Rectal smooth muscle tissue (tissue), 1 donor: Measurements from ENCODE around the gene VKORC1L1.
"Not testable (repeated sequence)": the region's sequence is repeated elsewhere in the genome, so short reads cannot be mapped to it uniquely, and the experiment has no call there.

Source experiments
- H3K27ac ChIP-seq: one replicate; pipeline ENCODE4 v1.7.0; 2013; ENCODE audit warnings: low read depth, low read length, inconsistent platforms
- H3K27me3 ChIP-seq: one replicate; pipeline ENCODE4 v1.7.0; 2013; ENCODE audit warnings: low read length; ENCODE audit not compliant: control insufficient read depth, insufficient read depth
- H3K36me3 ChIP-seq: one replicate; pipeline ENCODE4 v1.7.0; 2013; ENCODE audit warnings: low read length; ENCODE audit not compliant: control insufficient read depth, insufficient read depth
- H3K4me1 ChIP-seq: one replicate; pipeline ENCODE4 v1.7.0; 2013; ENCODE audit warnings: low read length; ENCODE audit not compliant: control insufficient read depth, insufficient read depth
- H3K4me3 ChIP-seq: one replicate; pipeline ENCODE4 v1.7.0; 2013; ENCODE audit warnings: low read length
- H3K9ac ChIP-seq: one replicate; pipeline ENCODE4 v1.7.0; 2013; ENCODE audit warnings: low read length

The VKORC1L1 gene

DNA sequence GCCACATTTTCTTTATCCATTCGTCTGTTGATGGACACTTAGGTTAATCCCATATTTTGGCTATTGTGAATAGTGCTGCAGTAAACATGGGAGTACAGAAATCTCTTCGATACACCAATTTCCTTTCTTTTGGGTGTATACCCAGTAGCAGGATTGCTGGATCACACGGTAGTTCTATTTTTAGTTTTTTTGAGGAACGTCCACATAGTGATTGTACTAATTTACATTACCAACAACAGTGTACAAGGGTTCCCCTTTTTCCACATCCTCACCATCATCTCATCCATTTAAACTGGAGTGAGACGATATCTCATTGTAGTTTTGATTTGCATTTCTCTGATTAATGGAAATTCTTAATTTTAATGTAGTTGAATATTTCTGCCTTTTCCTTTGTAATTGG lies 19.3 kb downstream of the VKORC1L1 start:
- Histone ChIP-seq H3K27me3 (no peaks in the 10 kb centered on the region), H3K4me1 (no peaks in the 10 kb centered on the region), H3K9ac (no peak overlapping the region), H3K27ac (no peak overlapping the region), H3K4me3 (no peak overlapping the region), H3K36me3 (no peaks in the 10 kb centered on the region)

DNA sequence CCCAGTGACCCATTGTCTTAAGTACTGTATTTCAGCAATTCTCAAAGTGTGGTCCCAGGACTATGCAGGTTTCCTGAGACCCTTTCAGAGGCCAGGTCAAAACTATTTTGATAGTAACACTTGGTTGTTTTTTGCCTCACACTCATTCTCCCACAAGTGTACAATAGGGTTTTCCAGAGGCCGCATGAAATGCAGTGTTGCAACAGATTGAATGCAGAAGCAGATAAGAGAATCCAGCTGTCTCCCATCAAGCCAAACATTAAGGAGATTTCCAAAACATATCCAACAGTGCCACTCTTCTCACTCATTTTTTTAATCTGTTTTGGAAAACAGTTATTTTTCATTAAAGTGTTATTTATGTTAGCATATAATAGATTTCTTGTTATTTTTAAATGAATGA lies 20.0 kb downstream of the VKORC1L1 start:
- Histone ChIP-seq H3K9ac (no peak overlapping the region), H3K27me3 (no peaks in the 10 kb centered on the region)

DNA sequence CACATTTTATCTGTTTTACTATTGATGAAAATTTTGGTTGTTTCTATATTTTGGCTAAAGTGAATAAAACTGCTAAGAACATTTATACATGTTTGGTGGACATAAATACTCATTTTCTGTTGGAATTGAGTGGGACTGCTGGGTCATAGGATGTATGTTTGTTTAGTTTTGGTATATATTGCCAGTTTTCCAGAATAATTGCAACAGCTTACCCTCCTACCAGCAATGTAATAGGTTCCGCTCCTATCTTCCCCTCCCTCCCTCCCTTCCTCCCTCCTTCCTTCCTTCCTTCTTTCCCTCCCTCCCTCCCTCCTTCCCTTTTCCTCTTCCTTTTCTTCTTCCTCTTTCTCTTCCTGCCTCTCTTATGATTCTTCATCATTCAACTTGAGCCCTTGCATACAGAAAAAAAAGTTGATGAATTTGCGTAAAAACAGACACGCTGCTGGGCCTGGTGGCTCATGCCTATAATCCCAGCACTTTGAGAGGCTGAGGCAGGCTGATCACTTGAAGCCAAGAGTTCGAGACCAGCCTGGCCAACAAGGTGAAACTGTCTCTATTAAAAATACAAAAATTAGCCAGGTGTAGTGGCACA lies 23.5 kb downstream of the VKORC1L1 start:
- Histone ChIP-seq H3K4me3 (no peak overlapping the region), H3K4me1 (no peaks in the 10 kb centered on the region), H3K27me3 (no peaks in the 10 kb centered on the region), H3K27ac (no peak overlapping the region), H3K9ac (no peak overlapping the region), H3K36me3 (no peaks in the 10 kb centered on the region)

More for the DNA sequence above, 20.0 kb downstream of the VKORC1L1 start:
- Histone ChIP-seq H3K27ac (no peak overlapping the region), H3K36me3 (no peaks in the 10 kb centered on the region), H3K4me1 (no peaks in the 10 kb centered on the region), H3K4me3 (no peak overlapping the region)

DNA sequence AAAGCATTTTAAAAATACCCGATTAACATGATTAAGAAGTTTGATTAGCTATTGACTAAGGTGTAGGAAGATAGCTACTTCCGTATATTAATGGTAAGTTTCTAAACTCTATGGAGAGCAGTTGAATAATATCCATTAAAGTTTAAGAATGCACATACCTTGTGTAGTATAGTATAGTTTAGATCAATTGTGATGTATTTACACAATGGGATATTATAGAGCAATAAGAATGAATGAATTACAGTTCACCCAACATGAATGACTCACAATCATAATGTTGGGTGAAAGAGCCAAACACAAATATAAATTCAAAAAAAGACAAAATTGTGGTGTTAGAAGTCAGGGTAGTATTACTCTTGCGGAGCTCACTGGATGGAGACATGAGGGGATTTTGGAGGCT lies 24.4 kb downstream of the VKORC1L1 start:
- H3K36me3 ChIP-seq, H3K4me3 ChIP-seq, H3K4me1 ChIP-seq, H3K27ac ChIP-seq, H3K27me3 ChIP-seq, H3K9ac ChIP-seq: not testable (repeated sequence)

DNA sequence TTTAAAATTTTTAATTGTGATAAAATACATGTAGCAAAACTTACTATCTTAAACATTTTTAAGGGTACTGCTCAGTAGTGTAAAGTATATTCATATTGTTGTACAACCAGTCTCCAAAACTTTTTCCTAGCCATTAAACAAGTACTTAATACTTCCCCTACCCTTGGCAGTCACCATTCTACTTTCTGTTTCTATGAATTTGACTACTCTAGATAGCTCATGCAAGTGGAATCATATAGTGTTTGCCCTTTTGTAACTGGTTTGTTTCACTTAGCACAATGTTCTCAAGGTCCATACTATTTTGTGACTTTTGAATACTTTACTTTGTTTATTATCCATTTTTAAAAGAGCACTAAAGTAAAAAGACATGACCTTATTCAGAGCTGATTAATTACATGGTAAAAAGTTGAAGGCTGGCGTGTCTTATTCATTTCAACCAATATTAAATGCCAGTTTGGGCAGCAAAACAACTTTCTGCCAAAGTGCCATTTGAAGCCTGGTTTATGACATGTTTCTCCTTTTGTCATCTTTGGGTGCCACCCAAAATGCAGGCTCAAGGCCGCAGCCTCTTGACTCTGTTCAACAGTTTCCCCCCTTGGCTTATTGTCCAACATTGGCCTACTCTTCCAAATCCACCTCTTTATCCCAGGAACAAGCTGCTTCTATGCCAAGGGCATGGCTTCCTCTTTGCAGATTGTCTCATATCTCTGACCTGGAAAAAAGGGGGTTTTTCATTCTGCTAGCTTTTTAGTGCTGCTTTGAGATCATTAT lies 26.0 kb downstream of the VKORC1L1 start:
- H3K27me3 ChIP-seq, H3K4me1 ChIP-seq, H3K9ac ChIP-seq, H3K36me3 ChIP-seq, H3K4me3 ChIP-seq, H3K27ac ChIP-seq: not testable (repeated sequence)

DNA sequence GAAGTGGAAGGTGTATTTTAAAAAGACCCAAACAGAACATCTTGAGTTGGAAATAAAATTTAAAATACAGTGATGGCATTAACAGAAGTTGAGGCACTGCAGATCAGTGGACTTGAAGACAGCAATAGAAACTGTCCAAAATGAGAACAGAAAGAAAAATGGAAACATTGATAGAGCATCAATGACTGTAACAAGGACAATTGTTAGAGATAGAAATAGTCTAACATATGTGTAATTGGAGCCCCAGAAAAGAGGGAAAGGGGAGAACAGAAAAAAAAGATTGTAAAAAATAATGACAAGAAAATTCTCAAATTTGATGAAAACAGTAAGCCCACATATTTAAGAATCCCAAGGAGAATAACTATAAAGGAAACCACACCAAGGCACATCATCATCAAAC lies 29.4 kb downstream of the VKORC1L1 start:
- H3K9ac ChIP-seq, result no peak overlapping the region
- H3K36me3 ChIP-seq, result no peaks in the 10 kb centered on the region
- H3K4me1 ChIP-seq, result no peaks in the 10 kb centered on the region
- H3K27ac ChIP-seq, result no peak overlapping the region
- no peaks in the 10 kb centered on the region for H3K27me3 ChIP-seq
- no peak overlapping the region for H3K4me3 ChIP-seq

DNA sequence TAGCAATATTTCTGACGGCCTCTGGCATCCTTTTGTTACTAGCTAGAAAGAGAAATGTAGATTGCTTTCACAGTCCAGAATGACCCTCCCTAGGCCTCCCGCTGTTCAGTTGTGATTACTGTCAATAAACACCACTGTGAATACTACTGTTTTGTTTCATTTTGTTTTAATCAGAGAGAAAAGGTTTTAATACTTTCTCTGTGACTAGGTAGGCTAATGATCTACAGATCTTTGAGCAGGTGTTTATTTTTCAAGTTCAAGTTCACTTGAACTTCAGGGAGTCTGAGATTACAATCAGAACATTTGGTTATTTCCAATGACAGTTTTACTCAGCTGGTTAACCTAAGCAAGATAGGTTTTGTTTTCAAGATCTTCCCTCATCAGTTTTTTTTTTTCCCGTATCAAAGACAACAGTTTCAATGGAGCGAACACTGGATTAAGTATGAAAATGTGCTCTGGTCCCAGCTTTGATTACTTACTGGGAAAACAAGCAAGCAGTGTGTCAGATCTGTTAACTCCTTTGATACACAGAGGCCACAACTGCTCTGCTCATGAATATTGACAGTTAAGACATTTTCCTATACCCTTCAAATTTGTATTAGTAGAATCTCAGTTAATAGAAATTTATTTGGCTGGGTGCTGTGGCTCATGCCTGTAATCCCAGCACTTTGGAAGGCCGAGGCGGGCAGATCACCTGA lies 34.8 kb downstream of the VKORC1L1 start:
- H3K4me1 ChIP-seq, result no peaks in the 10 kb centered on the region
- no peak overlapping the region for H3K9ac ChIP-seq
- no peaks in the 10 kb centered on the region for H3K27me3 ChIP-seq
- no peaks in the 10 kb centered on the region for H3K36me3 ChIP-seq
- no peak overlapping the region for H3K27ac ChIP-seq
- H3K4me3 ChIP-seq, result no peak overlapping the region

DNA sequence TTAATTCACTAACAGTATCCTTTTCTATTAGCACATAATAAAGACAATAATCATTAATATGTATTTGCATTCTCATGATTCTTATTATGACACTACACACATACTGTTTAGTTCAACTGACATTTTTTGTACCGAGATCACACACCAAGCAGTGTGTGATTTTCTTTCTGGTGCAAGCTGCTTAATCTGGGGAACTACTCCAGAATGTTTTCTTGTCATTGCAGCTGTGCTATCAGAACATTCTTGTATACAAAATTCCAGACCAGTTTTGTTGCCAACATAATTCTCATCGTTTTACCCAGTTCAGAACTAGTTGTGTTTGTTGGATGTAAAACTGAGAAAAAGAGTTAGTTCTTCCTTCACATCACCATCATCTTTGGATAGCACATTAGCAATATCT lies 37.4 kb downstream of the VKORC1L1 start:
- Histone ChIP-seq H3K4me1 (no peaks in the 10 kb centered on the region), H3K4me3 (no peak overlapping the region), H3K9ac (no peak overlapping the region), H3K36me3 (no peaks in the 10 kb centered on the region), H3K27me3 (no peaks in the 10 kb centered on the region), H3K27ac (no peak overlapping the region)

DNA sequence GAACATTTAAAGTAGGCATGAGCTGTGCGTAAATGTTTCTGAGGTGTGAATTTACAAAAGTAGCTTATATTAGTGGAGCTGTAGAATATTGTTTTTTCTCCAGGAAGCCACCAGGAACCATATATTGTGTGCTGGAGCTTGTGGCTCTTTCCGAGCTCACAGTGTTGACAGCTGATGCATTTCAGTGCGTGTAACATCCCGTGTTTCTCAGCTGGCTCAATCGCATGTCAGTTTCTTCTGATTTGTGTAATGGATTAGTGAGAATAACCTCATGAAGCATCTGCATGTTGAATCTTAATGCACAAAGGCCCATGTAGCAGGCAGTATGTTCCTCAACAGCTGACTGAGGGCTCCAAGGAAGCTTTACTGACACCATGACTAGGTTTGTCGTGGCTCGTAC lies 39.4 kb downstream of the VKORC1L1 start:
- H3K9ac ChIP-seq, result no peak overlapping the region
- no peaks in the 10 kb centered on the region for H3K4me1 ChIP-seq
- H3K36me3 ChIP-seq, result no peaks in the 10 kb centered on the region
- H3K27ac ChIP-seq, result no peak overlapping the region
- H3K4me3 ChIP-seq, result no peak overlapping the region
- no peaks in the 10 kb centered on the region for H3K27me3 ChIP-seq

DNA sequence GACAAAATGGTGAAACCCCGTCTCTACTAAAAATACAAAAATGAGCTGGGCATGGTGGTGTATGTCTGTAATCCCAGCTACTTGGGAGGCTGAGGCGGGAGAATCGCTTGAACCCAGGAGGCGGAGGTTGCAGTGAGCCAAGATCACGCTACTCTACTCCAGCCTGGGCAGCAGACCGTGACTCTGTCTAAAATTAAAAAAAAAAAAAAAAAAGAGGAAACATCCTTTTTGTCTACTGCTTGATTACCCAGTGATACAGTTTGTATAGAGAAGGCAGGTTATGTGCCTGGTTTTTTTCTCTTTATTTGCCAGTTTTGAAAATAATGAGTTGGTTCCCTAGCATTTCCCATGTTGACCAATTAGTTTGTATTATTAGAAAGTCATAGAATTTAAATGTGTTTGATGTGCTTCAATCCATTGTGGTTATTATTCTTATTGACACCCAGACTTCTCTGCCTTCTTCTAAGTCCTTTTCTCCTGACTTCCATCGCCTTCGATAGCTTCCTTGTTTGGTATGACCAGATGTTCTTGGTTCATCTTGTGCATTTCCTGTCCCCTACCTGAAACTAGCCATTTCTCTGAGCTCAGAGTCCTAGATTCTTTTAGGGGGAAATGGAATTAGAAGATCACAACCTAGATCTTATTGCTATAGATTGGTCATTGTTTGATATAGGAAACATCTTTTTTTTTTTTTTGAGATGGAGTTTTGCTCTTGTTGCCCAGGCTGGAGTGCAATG lies 43.2 kb downstream of the VKORC1L1 start:
- H3K4me1 ChIP-seq, result no peaks in the 10 kb centered on the region
- H3K27me3 ChIP-seq, result no peaks in the 10 kb centered on the region
- H3K27ac ChIP-seq, result no peak overlapping the region
- H3K36me3 ChIP-seq, result no peaks in the 10 kb centered on the region
- H3K4me3 ChIP-seq, result no peak overlapping the region
- no peak overlapping the region for H3K9ac ChIP-seq

DNA sequence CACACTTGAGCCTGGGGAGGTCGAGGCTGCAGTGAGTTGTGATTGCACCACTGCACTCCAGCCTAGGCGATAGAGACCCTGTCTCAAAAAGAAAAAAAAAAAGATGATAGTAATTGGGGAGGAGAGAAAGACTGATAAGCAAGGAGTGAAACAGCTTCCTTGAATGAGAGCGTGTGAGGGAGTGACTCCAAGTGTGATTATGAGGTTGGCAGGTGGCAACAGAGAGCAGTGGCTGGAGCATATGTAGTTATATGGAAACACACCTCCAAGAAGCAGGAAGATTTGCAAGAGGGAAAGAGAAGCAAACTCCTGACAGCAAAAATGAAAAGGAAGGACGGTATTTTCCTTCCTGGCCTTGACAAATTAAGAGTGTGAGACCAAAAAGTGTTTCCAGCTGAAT lies 50.4 kb downstream of the VKORC1L1 start:
- Histone ChIP-seq H3K9ac (no peak overlapping the region), H3K36me3 (no peaks in the 10 kb centered on the region), H3K4me3 (no peak overlapping the region), H3K27ac (no peak overlapping the region), H3K27me3 (no peaks in the 10 kb centered on the region), H3K4me1 (no peaks in the 10 kb centered on the region)

DNA sequence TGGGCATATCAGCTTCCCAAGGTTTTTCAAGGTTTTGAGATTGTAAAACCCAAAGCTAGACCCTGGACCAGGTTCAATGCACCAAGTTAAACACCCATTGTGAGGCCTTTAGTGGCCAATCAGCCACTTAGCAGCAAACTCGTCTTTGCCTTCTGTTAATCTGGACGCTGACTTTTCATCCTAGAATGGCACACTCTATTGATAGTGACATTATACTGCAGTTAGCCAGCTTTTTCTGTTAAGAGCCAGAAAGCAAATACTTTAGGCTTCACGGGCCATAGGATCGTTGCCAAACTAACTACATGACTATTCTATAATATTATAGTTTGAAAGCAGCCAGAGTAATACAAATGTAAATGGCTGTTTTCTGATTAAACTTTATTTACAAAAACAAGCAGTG lies 51.3 kb downstream of the VKORC1L1 start:
- H3K27me3 ChIP-seq, result no peaks in the 10 kb centered on the region
- H3K4me1 ChIP-seq, result no peaks in the 10 kb centered on the region
- no peak overlapping the region for H3K9ac ChIP-seq
- no peaks in the 10 kb centered on the region for H3K36me3 ChIP-seq
- H3K27ac ChIP-seq, result no peak overlapping the region
- H3K4me3 ChIP-seq, result no peak overlapping the region
